HepG2 (cell line): Measurements from ENCODE around the gene TRIM74. TPM values are rescaled to one million over a fixed set of nuclear protein-coding genes. Genes with fewer than 3 reads are reported as not detected.
A peak's percentile ranks its signal among the peaks of the same experiment; 100 is the strongest.

ENCODE experiments used
- ATF6 ChIP-seq: sonication (generic); formaldehyde crosslinking; conservative IDR thresholded peaks from 2 replicates; pipeline ENCODE4 v1.4.0; 2020; ENCODE audit warnings: missing genetic modification reagents
- CENPBD1 ChIP-seq: sonication (generic); formaldehyde crosslinking; IDR thresholded peaks from 2 replicates; pipeline ENCODE4 v1.8.0; 2022; ENCODE audit warnings: missing genetic modification reagents, low read depth, mild to moderate bottlenecking, borderline replicate concordance
- KAT7 ChIP-seq: IDR thresholded peaks from 2 replicates; pipeline ENCODE4 v1.6.1; 2018; ENCODE audit warnings: borderline replicate concordance, missing compliant biosample characterization
- NCOA2 ChIP-seq: sonication (generic); formaldehyde crosslinking; IDR thresholded peaks from 2 replicates; pipeline ENCODE4 v1.8.0; 2022; ENCODE audit warnings: inconsistent platforms
- NFAT5 ChIP-seq: sonication (generic); formaldehyde crosslinking; IDR thresholded peaks from 2 replicates; pipeline ENCODE4 v1.4.0; 2020; ENCODE audit warnings: missing genetic modification reagents
- ONECUT2 ChIP-seq: sonication (generic); formaldehyde crosslinking; IDR thresholded peaks from 2 replicates; pipeline ENCODE4 v1.4.0; 2020; ENCODE audit warnings: missing genetic modification reagents
- RAD21 ChIP-seq: fragments of 450-650 bp; formaldehyde crosslinking; IDR thresholded peaks from 2 replicates; pipeline ENCODE4 v1.5.0; 2020; ENCODE audit warnings: mild to moderate bottlenecking
- REST ChIP-seq, 2 experiments: IDR thresholded peaks; 2 replicates each; pipeline ENCODE4 v1.6.1; 2011 to 2012; ENCODE audit warnings: low read length in 2 of 2, borderline replicate concordance in 1 of 2, low read depth in 1 of 2, mild to moderate bottlenecking in 1 of 2, moderate library complexity in 1 of 2
- SKIL ChIP-seq: sonication (generic); formaldehyde crosslinking; IDR thresholded peaks from 2 replicates; pipeline ENCODE4 v1.8.0; 2022; ENCODE audit warnings: missing genetic modification reagents, mild to moderate bottlenecking, moderate library complexity, borderline replicate concordance
- ZNF441 ChIP-seq: sonication (generic); formaldehyde crosslinking; IDR thresholded peaks from 2 replicates; pipeline ENCODE4 v1.7.0; 2021; ENCODE audit warnings: missing genetic modification reagents, borderline replicate concordance
- ZNF564 ChIP-seq: sonication (generic); formaldehyde crosslinking; IDR thresholded peaks from 2 replicates; pipeline ENCODE4 v1.8.1; 2023; ENCODE audit warnings: mild to moderate bottlenecking, missing genetic modification reagents
- ZNF570 ChIP-seq: sonication (generic); formaldehyde crosslinking; IDR thresholded peaks from 2 replicates; pipeline ENCODE4 v1.4.0; 2020; ENCODE audit warnings: mild to moderate bottlenecking, missing genetic modification reagents, borderline replicate concordance
- ZNF850 ChIP-seq: sonication (generic); formaldehyde crosslinking; conservative IDR thresholded peaks from 2 replicates; pipeline ENCODE4 v1.9.0; 2021; ENCODE audit warnings: mild to moderate bottlenecking, missing genetic modification reagents
- ZSCAN9 ChIP-seq: IDR thresholded peaks from 2 replicates; pipeline ENCODE4 v1.6.1; 2016; ENCODE audit warnings: borderline replicate concordance
- polyA plus RNA-seq, 8 experiments: library from polyadenylated mRNA; depleted of rRNA in 3 of 8; stranded (reverse) in 7 of 8; unstranded in 1 of 8; fragments of >200 nt; fragmentation: Illumina TruSeq in 4 of 8; extraction: Trizol in 4 of 8; gene quantifications; 2 replicates each; pipeline versions ENCODE4 v1.2.1 to v1.2.3, GENCODE V29; 2011 to 2016; ENCODE audit warnings: low read depth in 4 of 8, missing spikeins in 1 of 8, mixed read lengths in 1 of 8; ENCODE audit not compliant: insufficient read depth in 1 of 8
- total RNA-seq, 5 experiments: library from RNA; depleted of rRNA; stranded (reverse); fragments of >200 nt; fragmentation: Illumina TruSeq; extraction: Trizol; gene quantifications; 2 replicates each; pipeline ENCODE4 v1.2.3, GENCODE V29; 2016; ENCODE audit warnings: low read depth in 1 of 5

TRIM74 gene
- total and polyA plus RNA-seq, 2 of the 13 experiments (the other 11 are each of a cell fraction or from before 2014, with no cell fraction given) = 0.51 to 1.4 TPM

GRCh38 chr7:72924733-72925545 lies 44.3 kb downstream of the TRIM74 start, which contains the start of gene POM121 (continued):
- TF ChIP-seq ZSCAN9 (CRISPR knock-in tag) (no peak), RAD21 (CRISPR knock-in tag) (peak; percentile 33; the same call in 1 of the 2 replicates), NCOA2 (CRISPR knock-in tag) (no peak), ZNF850 (CRISPR knock-in tag) (no peak), ZNF564 (no peak), ZNF570 (CRISPR knock-in tag) (no peak), ONECUT2 (no peak), CENPBD1 (CRISPR knock-in tag) (no peak), REST (IDR thresholded peaks at IDR 0.05; ENCODE audit: borderline replicate concordance in 1 of 2, low read depth in 1 of 2, low read length in 2 of 2) (no peak), NFAT5 (CRISPR knock-in tag) (no peak), KAT7 (CRISPR knock-in tag) (peak; percentile 82; the same call in 1 of the 2 replicates), SKIL (CRISPR knock-in tag) (no peak), ZNF441 (CRISPR knock-in tag) (no peak), ATF6 (0 out of 2 replicates have a peak, but pooled peaks have one; percentile 49)
